HG03460 (cell line): ENCODE data around the gene LAMA5.

Experiments used
- ATAC-seq: cut with Tn5 transposase; IDR thresholded peaks from one replicate; pipeline ENCODE4 v1.9.1; 2021; ENCODE audit not compliant: unreplicated experiment

The LAMA5 gene

GRCh38 chr20:62348604-62349003 lies 18.5 kb downstream of the LAMA5 start:
- no peak for ATAC-seq

GRCh38 chr20:62347445-62347844 lies 19.7 kb downstream of the LAMA5 start:
- ATAC-seq, result no peak

- ATAC-seq, result no peak
Measured at GRCh38 chr20:62347151-62347404, 20.0 kb downstream of the LAMA5 start.

- ATAC-seq, result no peak
Measured at GRCh38 chr20:62346398-62347150, 20.5 kb downstream of the LAMA5 start.

GRCh38 chr20:62345681-62346370 lies 21.3 kb downstream of the LAMA5 start:
- ATAC-seq, result no peak

GRCh38 chr20:62344782-62345181 lies 22.3 kb downstream of the LAMA5 start:
- ATAC-seq, result no peak

GRCh38 chr20:62344092-62344491 lies 23.0 kb downstream of the LAMA5 start:
- no peak for ATAC-seq

- ATAC-seq, result no peak
Measured at GRCh38 chr20:62342910-62343309, 24.2 kb downstream of the LAMA5 start.

- ATAC-seq, result peak; percentile 64
Measured at GRCh38 chr20:62339647-62340062, 27.5 kb downstream of the LAMA5 start.

GRCh38 chr20:62338294-62338620 lies 28.9 kb downstream of the LAMA5 start:
- ATAC-seq, result no peak

GRCh38 chr20:62337558-62338293 lies 29.4 kb downstream of the LAMA5 start:
- ATAC-seq, result no peak

- ATAC-seq, result no peak
Measured at GRCh38 chr20:62336775-62337557, 30.1 kb downstream of the LAMA5 start.

GRCh38 chr20:62336329-62336728 lies 30.8 kb downstream of the LAMA5 start:
- no peak for ATAC-seq

GRCh38 chr20:62335532-62335931 lies 31.6 kb downstream of the LAMA5 start:
- ATAC-seq, result no peak

- no peak for ATAC-seq
Measured at GRCh38 chr20:62334881-62335280, 32.2 kb downstream of the LAMA5 start.

- no peak for ATAC-seq
Measured at GRCh38 chr20:62333820-62334595, 33.1 kb downstream of the LAMA5 start.

- ATAC-seq, result no peak
Measured at GRCh38 chr20:62332989-62333819, 33.9 kb downstream of the LAMA5 start.

GRCh38 chr20:62332421-62332820 lies 34.7 kb downstream of the LAMA5 start:
- ATAC-seq, result no peak

- ATAC-seq, result no peak
Measured at GRCh38 chr20:62331347-62331746, 35.8 kb downstream of the LAMA5 start.
